ENCODE results near the gene CDKN1C.

Gene CDKN1C

GRCh38 chr11:2923446-2924375, 38.1 kb upstream of the CDKN1C start:
- H3K4me3 ChIP-seq (ENCODE audit: low read depth, low read length) = no peak overlapping the region

GRCh38 chr11:2922655-2923054, 37.1 kb upstream of the CDKN1C start:
- no peak overlapping the region for H3K4me3 ChIP-seq (ENCODE audit: low read depth, low read length)

GRCh38 chr11:2921742-2922493, 36.3 kb upstream of the CDKN1C start:
- no peak overlapping the region for H3K4me3 ChIP-seq (ENCODE audit: low read depth, low read length)

GRCh38 chr11:2921261-2921660, 35.7 kb upstream of the CDKN1C start:
- H3K4me3 ChIP-seq (ENCODE audit: low read depth, low read length) = no peak overlapping the region

GRCh38 chr11:2920343-2920742, 34.8 kb upstream of the CDKN1C start:
- H3K4me3 ChIP-seq (ENCODE audit: low read depth, low read length) = no peak overlapping the region

GRCh38 chr11:2919837-2920236, 34.3 kb upstream of the CDKN1C start:
- H3K4me3 ChIP-seq (ENCODE audit: low read depth, low read length) = no peak overlapping the region

DNA sequence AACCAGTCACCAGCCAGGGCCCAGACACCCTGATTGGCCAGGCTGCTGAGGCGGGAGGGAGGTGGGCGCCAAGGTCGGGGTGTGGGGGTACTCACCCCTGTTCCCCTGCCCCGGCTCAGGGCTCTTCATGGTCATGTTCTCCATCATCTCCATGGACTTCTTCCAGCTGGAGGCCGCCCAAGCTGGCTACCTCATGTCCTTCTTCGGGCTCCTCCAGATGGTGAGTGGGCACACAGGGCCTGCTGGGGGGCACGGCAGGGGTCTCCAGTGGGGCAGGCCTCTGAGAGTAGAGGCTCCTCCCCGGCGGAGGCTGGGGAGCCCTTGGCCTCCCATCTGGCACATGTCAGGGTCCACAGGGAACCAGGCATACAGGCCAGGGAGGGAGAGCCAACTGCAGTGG, 33.6 kb upstream of the CDKN1C start:
- H3K4me3 ChIP-seq (ENCODE audit: low read depth, low read length) = no peak overlapping the region

- H3K4me3 ChIP-seq (ENCODE audit: low read depth, low read length) = no peak overlapping the region
Measured at GRCh38 chr11:2917842-2918490, 32.4 kb upstream of the CDKN1C start.

- H3K4me3 ChIP-seq (ENCODE audit: low read depth, low read length) = no peak overlapping the region
Measured at GRCh38 chr11:2916892-2917645, 31.5 kb upstream of the CDKN1C start.

DNA sequence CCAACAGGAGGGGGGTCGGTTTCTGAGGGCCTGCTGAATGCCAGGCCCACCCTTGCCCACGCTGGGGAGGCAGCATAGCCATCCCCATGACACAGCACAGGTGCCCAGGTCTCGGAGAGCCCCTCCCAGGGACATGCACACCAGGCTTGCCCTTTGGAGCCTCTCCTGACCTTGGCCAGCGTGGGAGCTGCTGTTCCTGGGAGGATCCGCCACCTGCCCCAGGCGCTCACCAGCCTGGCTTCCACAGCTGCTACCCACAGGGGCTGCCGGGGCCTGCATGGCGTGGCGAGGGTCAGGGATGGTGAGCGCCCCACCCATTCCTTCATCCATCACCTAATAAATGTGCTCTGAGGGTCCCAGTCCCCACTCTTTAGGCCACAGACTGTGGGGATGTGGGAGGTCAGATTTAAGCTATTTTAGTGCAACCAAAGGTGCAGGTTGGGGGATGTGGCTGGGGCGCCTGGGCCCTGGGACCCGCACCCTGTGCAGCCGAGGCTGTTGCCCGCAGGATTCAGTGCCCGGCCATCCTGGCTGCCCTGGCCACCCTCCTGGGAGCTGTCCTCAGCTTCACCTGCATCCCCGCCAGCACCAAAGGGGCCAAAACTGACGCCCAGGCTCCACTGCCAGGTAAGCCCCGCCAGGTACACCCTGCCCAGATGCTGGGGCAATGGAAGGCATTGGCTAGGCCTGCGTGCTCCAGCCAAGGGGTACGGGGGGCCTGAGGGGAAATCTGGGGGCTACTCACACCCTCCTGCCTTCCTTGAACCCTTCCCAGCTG, 30.7 kb upstream of the CDKN1C start:
- H3K4me3 ChIP-seq (ENCODE audit: low read depth, low read length) = no peak overlapping the region

GRCh38 chr11:2915473-2915872, 29.9 kb upstream of the CDKN1C start:
- no peak overlapping the region for H3K4me3 ChIP-seq (ENCODE audit: low read depth, low read length)

GRCh38 chr11:2914455-2915195, 29.1 kb upstream of the CDKN1C start:
- H3K4me3 ChIP-seq (ENCODE audit: low read depth, low read length) = no peak overlapping the region

DNA sequence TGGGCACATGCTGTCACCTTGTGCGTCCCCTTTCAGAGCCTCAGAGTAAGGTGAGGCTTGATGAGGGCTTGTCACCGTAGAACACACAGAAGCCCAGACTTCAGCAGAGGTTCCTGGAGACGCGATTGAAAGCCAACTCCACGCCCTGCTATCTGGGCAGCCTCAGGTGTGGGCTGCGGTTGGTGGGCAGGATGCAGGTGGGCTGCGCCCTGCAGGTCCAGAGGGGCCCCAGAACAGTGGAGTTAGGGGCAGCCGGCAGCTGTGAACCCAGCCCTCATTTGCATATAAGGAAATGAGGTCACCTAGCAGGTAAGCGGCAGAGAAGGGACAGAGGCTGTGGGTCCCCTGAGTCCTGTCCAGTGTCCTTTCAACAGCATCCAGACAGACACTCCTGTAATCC, 28.2 kb upstream of the CDKN1C start:
- H3K4me3 ChIP-seq (ENCODE audit: low read depth, low read length) = no peak overlapping the region

DNA sequence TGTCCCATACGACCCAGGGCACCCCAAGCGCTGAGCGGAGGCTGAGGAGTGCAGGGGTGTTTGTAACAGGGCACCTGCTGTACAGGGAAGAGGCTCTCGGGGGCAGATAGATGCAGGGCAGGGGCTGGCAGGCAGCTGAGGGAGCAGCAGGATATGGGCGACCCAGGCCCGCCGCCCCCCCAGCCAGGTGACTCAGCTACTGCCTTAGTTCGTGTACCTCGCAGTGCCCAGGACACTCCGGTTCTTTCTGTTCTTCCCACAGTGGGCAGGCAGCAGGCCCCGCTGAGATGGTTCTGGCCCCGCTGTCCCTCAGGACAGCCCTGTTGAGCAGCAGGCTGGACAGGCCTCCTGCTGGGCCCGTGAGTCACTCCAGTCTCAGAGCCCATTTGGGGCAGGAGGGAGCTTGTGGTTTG, 27.4 kb upstream of the CDKN1C start:
- H3K4me3 ChIP-seq (ENCODE audit: low read depth, low read length) = no peak overlapping the region

- H3K4me3 ChIP-seq (ENCODE audit: low read depth, low read length) = no peak overlapping the region
Measured at GRCh38 chr11:2912498-2912897, 26.9 kb upstream of the CDKN1C start.

- H3K4me3 ChIP-seq (ENCODE audit: low read depth, low read length) = no peak overlapping the region
Measured at GRCh38 chr11:2911785-2912391, 26.3 kb upstream of the CDKN1C start.

- no peak overlapping the region for H3K4me3 ChIP-seq (ENCODE audit: low read depth, low read length)
Measured at GRCh38 chr11:2911088-2911784, 25.7 kb upstream of the CDKN1C start.

DNA sequence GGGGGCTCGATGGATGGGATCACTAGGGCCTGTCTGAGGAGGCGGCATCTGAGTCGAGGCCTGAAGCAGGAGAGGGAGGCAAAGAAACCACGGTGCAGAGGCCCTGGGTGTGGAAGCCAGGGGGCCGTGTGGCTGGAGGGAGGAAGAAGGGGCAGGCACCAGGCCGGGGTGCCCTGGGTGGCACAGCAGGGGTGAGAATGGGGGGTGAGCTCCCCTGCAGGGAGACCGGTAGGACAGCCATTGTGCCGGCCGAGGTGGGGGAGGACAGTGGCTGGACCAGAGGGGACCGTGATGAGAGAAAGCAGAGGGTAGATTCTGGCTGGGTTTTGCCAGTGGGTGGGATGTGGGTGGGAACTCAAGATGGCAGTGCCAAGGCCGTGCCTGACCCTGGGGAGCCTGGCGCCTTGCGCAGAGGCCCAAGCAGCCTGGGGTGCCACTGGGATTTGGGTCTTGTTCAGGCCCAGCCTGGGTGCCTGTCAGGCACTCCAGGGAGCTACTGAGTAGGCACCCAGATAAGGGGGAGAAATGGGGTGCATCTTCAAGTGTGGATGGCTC, 24.9 kb upstream of the CDKN1C start:
- no peak overlapping the region for H3K4me3 ChIP-seq (ENCODE audit: low read depth, low read length)

Measured in iPS-11a (cell line).